Testis (tissue), 2 donors: ENCODE measurements around the gene PTPRD.

ENCODE experiments used
- POLR2A ChIP-seq: fragments of 450-650 bp; IDR thresholded peaks from one replicate; pipeline ENCODE4 v1.6.1; 2017; ENCODE audit warnings: antibody characterized with exemption, mild to moderate bottlenecking, moderate library complexity
- TF ChIP-seq, protein P1 (sequence below), 3 experiments: fragments of 450-650 bp in 2 of 3; fragments of 200-600 bp in 1 of 3; sonication (generic) in 1 of 3; IDR thresholded peaks; one replicate each; pipeline ENCODE4 v1.5.1; 2016 to 2019; ENCODE audit warnings: antibody characterized with exemption in 3 of 3, mild to moderate bottlenecking in 2 of 3, moderate library complexity in 1 of 3

DNA sequence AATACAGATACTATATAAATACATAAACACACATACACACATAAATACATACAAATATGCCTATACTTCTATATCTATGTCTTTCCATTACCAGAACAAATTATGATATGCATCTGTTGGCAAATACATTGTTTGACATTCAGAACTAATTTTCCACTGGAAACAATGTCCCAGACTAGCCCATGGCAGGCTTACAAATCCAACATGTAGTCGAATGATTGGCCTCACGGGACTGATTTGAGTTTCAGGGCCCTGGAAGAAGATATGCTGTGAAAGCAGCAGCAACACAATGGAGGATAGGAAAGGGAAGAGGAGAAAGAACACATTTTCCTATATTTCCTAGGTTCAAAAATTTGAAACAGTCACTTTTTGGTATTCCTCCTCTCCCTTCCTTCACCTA, 1932.1 kb downstream of the PTPRD start:
- TF ChIP-seq, protein P1, sequence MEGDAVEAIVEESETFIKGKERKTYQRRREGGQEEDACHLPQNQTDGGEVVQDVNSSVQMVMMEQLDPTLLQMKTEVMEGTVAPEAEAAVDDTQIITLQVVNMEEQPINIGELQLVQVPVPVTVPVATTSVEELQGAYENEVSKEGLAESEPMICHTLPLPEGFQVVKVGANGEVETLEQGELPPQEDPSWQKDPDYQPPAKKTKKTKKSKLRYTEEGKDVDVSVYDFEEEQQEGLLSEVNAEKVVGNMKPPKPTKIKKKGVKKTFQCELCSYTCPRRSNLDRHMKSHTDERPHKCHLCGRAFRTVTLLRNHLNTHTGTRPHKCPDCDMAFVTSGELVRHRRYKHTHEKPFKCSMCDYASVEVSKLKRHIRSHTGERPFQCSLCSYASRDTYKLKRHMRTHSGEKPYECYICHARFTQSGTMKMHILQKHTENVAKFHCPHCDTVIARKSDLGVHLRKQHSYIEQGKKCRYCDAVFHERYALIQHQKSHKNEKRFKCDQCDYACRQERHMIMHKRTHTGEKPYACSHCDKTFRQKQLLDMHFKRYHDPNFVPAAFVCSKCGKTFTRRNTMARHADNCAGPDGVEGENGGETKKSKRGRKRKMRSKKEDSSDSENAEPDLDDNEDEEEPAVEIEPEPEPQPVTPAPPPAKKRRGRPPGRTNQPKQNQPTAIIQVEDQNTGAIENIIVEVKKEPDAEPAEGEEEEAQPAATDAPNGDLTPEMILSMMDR (IDR thresholded peaks at IDR 0.05): no peak
- TF ChIP-seq POLR2A: no peak
